Right ventricle myocardium inferior (tissue), 1 donor: ENCODE data around the gene SMIM36. TPM values are rescaled to one million over a fixed set of nuclear protein-coding genes. Genes with fewer than 3 reads are reported as not detected.
"Not testable (repeated sequence)": the region's sequence is repeated elsewhere in the genome, so short reads cannot be mapped to it uniquely, and the experiment has no call there.

Source experiments
- ATAC-seq: fragments of 200-7000 bp; cut with Tn5 transposase; one replicate; pipeline ENCODE4 v1.9.1; 2020; ENCODE audit warnings: mild to moderate bottlenecking, moderate library complexity
- DNase-seq: peaks from one replicate; pipeline ENCODE4 v3.0.0; 2021; ENCODE audit errors: missing footprints
- intact Hi-C: fragments of 100-400 bp; cut with DNase I; formaldehyde crosslinking; loops from one replicate; pipeline ENCODE4 v1.11.0; 2022
- total RNA-seq: library from RNA; stranded (reverse); fragmentation: NEBNext Ultra II Directional; extraction: Animal tissue kit (Norgen Biotek cat#: 25700); gene quantifications from one replicate; pipeline ENCODE4 v1.2.1, GENCODE V29; 2021
- donor health status: DM: no; HTN: yes; CAD: no; lungs with severe emphysema.

The SMIM36 gene
- total RNA-seq, 1 donor from 2014 or later, result not detected

GRCh38 chr17:55518510-55518909 lies 7.3 kb upstream of the SMIM36 start:
- DNase-seq (no peak), ATAC-seq (no peak)
- intact Hi-C loops, result loop anchor here (5.0 kb wide), 1 partner anchor 166 kb away; no protein-coding TSS in a partner anchor

GRCh38 chr17:55513885-55514590 lies 2.8 kb upstream of the SMIM36 start:
- ATAC-seq, result peak; percentile 59
- intact Hi-C loops, result loop anchor here (5.0 kb wide), 3 partner anchors 97 to 522 kb away; no protein-coding TSS in a partner anchor
- no peak for DNase-seq

DNA sequence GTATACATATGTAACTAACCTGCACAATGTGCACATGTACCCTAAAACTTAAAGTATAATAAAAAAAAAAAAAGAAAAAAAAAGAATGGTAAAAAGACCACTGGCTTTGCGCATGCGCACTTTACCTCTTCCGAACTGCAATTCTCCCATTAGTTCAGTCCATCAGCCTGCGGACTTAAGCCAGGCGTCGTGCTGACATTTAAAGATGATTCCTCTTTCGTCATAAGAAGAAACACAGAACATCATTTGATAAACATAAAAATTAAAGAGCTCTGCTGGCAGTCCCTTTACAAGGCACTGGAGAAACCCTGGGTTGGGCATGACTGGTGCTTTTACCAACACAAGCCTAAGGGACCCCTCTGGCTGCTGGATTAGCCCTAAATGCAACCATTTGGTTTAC lies 3.6 kb downstream of the SMIM36 start:
- DNase-seq, ATAC-seq, intact Hi-C loops: not testable (repeated sequence)

DNA sequence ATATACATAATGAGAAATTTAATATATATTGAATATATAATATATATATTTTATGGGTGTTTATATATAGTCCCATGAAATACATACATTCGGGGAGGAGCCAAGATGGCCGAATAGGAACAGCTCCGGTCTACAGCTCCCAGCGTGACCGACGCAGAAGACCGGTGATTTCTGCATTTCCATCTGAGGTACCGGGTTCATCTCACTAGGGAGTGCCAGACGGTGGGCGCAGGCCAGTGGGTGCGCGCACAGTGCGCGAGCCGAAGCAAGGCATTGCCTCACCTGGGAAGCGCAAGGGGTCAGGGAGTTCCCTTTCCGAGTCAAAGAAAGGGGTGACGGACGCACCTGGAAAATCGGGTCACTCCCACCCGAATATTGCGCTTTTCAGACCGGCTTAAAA lies 9.6 kb downstream of the SMIM36 start:
- ATAC-seq, intact Hi-C loops, DNase-seq: not testable (repeated sequence)

- intact Hi-C loops, result no loop called here
- ATAC-seq, result no peak
Observed at GRCh38 chr17:55500103-55500502, 11.1 kb downstream of the SMIM36 start.

GRCh38 chr17:55496094-55496881 lies 15.0 kb downstream of the SMIM36 start:
- peak; percentile 67 for DNase-seq
- intact Hi-C loops, result no loop called here
- peak; percentile 87 for ATAC-seq

More at GRCh38 chr17:55500103-55500502, 11.1 kb downstream of the SMIM36 start:
- no peak for DNase-seq

- ATAC-seq (no peak), DNase-seq (no peak)
- intact Hi-C loops, result no loop called here
Observed at GRCh38 chr17:55495239-55495638, 16.0 kb downstream of the SMIM36 start.

DNA sequence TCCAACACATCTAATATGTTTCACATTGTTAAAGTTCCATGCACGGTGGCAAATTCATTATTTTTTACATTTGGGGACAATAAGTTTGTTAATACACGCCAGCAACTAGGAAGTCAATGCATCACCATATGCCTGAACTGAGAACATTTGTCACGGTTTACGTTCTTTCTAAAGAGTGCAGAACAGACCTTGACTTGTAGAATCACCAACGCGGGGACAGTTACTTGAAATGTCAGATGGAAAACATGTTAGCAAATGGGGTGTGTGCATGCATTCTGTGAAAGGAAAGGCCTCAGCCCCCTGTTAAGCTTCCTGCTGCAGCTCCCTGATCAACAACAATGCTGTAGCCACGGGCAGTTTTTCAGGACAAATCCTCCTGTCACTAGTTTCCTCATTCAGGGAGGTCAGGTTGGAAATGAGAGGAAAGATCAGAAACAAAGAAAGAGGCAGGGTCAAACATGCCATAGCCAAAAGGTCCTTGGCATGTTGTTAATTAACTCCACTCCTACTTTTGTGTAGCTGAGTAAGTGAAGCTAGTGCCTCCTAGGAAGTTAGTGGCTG lies 18.4 kb downstream of the SMIM36 start:
- DNase-seq (no peak), ATAC-seq (no peak)
- intact Hi-C loops, result no loop called here

DNA sequence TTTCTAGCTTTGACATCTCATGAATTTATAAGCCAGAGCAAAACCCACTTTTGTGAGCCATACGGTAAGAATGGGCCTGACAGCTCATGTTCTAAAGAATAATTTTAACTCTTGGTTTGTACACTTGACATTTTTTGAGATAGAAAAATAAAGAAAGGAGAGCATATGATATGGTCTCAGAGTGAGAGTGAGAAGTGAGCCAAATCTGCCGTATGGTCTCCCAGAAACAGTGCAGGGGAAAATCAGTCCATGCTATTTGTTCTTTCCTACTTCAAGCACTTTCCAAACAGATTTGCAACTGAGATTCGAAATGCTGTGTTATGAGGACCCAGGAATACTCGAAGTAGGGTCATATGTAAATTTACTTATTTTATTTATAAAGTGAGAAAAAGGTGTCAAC lies 20.9 kb downstream of the SMIM36 start:
- ATAC-seq (no peak), DNase-seq (no peak)
- intact Hi-C loops, result no loop called here

DNA sequence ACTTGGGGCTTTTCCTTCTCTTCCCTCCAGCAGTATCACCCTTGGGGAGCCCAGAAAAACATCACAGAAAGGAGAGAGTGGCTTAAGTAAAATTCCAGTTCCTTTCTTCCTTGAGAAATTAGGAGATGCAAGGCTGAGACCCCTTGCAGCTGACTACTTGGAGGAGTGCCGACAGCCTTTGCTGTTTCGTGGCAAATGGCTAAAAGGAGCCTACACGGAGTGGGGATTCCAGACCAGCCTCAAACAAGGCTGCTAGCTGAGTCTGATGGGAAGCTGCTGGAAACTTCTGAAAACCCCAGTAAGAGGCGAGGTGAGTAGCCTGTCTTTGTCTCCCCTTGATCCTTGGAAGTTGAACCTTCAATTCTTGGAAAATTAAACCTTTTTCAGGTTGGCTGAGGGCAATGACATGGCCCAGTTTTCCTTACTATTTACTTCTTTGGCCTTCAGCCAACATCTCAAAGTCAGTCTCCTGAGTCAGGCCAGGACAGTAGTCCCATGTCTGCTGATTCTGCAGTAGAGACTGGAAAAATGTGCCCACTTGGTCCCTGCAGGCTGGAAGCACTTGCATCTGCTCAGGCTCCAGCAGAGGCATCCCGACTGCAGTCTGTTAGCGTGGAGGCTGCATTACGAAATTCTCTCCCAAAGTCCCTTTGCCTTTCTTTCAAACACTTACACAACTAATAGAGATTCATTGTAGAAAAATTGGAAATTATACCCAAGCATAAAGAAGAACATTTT lies 23.4 kb downstream of the SMIM36 start:
- ATAC-seq (peak; percentile 48), DNase-seq (no peak)
- intact Hi-C loops, result no loop called here

GRCh38 chr17:55484575-55484974 lies 26.7 kb downstream of the SMIM36 start:
- DNase-seq (no peak), ATAC-seq (no peak)
- intact Hi-C loops, result loop anchor here (5.0 kb wide), 1 partner anchor 67 kb away; no protein-coding TSS in a partner anchor

DNA sequence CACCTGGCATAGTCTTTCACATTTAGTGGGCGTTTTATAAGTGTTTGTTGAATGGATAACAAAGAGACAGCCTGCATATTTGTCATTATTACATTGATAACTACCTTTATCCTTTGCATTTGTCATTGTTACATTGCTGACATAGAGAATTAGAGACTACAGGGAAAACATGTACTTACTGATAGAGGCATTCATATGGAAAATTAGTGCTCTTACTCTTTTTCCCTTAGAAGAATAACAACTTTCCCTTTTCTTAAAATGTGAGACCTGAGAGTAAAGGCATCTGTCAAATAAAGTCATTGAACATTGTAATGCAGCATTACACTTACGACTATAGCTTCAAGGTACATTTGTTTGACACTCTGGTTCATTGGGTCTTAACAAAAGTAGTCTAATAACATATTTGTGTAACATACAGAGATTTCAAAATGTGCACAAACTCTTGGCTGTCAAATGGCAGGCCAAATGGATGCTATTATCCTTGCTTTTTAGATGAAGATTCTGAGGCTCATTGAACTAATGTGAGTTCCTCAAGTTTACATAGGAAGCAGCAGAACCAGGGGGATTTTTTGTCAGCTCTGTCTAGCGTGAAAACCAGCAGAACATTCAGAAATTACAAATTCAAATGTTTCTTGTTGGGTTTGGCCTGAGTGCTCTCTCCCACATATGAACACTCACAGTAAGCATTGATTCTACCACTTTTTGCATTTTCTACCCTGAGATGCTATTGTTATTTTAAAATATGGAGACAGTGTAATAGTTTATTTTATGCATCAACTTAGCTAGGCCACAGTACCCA lies 28.5 kb downstream of the SMIM36 start:
- DNase-seq (no peak), ATAC-seq (no peak)
- intact Hi-C loops, result loop anchor here (5.0 kb wide), 1 partner anchor 65 kb away; no protein-coding TSS in a partner anchor

DNA sequence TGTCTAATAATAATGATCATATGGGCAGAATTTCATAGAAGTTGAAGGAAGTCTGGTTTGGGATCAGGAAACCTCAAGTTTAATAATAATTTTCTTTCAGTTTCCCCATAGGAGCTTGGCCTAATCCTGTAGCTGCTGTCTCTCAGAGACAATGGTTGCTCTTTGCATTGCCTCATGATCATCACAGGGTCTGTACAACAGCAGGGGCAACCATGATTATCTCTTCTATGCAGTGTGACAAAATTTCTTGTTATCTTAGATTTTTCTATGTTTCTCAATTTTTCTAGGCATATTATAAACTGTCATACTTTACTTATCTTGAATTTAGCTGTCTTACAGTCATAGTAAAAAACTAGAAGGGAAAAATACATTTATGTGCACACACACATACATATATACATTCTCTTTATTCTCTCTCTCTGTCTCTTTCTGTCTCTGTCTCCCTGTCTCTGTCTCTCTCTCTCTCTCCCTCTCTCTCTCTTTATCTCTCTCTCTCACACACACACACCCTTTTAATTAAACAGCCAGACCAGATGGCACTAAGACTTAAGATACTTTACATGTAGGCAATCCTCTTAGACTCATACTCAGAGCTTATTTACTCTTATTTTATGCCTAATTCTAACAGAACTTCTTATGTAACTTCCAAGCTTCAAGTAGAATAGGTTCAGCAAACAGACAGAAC lies 30.5 kb downstream of the SMIM36 start:
- intact Hi-C loops, result loop anchor here (5.0 kb wide), 1 partner anchor 63 kb away; no protein-coding TSS in a partner anchor
- no peak for DNase-seq
- ATAC-seq, result no peak

DNA sequence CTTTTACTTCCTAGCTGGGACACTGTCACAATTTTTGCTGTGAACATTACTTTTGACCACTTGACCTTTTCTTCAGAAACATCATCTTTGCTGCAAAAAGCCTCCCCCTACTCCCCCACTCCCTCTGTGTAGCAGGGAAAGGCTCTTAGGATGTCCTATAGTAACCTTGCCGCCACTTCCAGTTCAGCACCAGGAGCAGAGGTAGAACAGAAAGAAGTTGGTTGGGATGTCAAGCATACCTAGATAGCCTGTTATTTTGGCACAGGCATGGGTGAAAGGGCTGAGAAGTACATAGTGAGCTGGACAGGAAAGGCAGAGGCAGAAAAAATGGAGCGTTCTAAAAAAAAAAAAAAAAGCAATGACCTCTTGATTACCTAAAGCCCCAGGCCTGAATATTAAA lies 31.3 kb downstream of the SMIM36 start:
- intact Hi-C loops, result loop anchor here (5.0 kb wide), 1 partner anchor 63 kb away; no protein-coding TSS in a partner anchor
- DNase-seq (no peak), ATAC-seq (peak; percentile 91)

- ATAC-seq, result no peak
- intact Hi-C loops, result no loop called here
- DNase-seq, result no peak
Observed at GRCh38 chr17:55478971-55479370, 32.3 kb downstream of the SMIM36 start.

DNA sequence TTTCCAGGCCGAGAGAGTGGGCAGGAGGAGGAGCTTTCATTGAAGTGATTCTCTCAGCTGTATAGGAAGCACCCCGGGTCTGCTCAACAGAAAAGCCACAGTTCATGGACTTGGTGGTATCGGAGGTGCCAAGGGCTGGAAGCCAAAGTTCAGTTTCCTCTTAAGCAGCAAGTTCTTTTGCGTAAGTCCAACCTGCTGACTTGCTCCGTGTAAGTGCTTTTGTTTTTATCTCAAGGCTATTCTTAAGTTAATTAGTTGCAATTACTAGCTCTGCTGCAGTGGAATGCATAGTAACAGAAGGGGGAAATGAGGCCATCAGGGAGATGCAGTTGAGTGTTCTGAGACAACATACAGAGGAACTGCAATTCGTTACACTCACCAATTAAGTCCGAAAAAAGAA lies 44.6 kb downstream of the SMIM36 start:
- peak; percentile 72 for ATAC-seq
- intact Hi-C loops, result no loop called here
- DNase-seq, result no peak

DNA sequence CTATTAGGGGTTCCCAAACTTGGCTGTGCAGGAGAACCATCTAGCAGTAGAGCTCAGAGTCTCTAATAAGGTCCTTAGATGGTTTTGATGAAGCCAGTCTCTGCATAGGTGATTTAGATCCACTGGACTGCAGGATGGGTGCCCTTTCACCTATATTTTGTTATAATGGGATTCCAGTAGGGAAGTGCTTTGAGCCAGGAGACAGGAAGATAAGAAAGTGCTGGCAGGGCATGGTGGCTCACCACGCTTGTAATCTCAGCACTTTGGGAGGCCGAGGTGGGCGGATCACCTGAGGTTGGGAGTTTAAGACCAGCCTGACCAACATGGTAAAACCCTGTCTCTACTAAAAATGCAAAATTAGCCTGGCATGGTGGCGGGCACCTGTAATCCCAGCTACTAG lies 45.5 kb downstream of the SMIM36 start:
- DNase-seq, intact Hi-C loops: not testable (repeated sequence)
- peak; percentile 62 for ATAC-seq
